WERI-Rb-1 (cell line): ENCODE data around the gene ZBED5.
"Not testable (repeated sequence)": the region's sequence is repeated elsewhere in the genome, so short reads cannot be mapped to it uniquely, and the experiment has no call there.

ENCODE experiments used
- DNase-seq: peaks from one replicate; pipeline ENCODE4 v3.0.0-alpha.2; 2020
- H3K27ac ChIP-seq: fragments of 250-450 bp; sonication (Bioruptor Pico); 2 replicates; pipeline ENCODE4 v1.5.1; 2020; ENCODE audit warnings: mild to moderate bottlenecking, moderate library complexity
- H3K27me3 ChIP-seq: fragments of 250-450 bp; sonication (Bioruptor Pico); 2 replicates; pipeline ENCODE4 v1.5.1; 2021; ENCODE audit warnings: mild to moderate bottlenecking, low read depth, moderate library complexity; ENCODE audit not compliant: insufficient read depth, severe bottlenecking
- H3K36me3 ChIP-seq: fragments of 250-450 bp; sonication (Bioruptor Pico); 2 replicates; pipeline ENCODE4 v1.5.1; 2020; ENCODE audit warnings: mild to moderate bottlenecking, moderate library complexity
- H3K4me3 ChIP-seq: 2 replicates; pipeline ENCODE4 v1.5.1; 2011; ENCODE audit warnings: low read depth, mild to moderate bottlenecking, control low read depth, low read length
- H3K9me3 ChIP-seq: fragments of 250-450 bp; sonication (Bioruptor Pico); 2 replicates; pipeline ENCODE4 v1.5.1; 2021; ENCODE audit warnings: mild to moderate bottlenecking, moderate library complexity; ENCODE audit not compliant: severe bottlenecking
- CTCF ChIP-seq: IDR thresholded peaks from 2 replicates; pipeline ENCODE4 v1.5.1; 2011; ENCODE audit warnings: low read depth, mild to moderate bottlenecking, control low read depth, inconsistent platforms, low read length

The ZBED5 gene

GRCh38 chr11:10893714-10894151, 35.9 kb upstream of the ZBED5 start:
- no peaks in the 10 kb centered on the region for H3K27me3 ChIP-seq
- H3K4me3 ChIP-seq = no peak overlapping the region
- no peak for DNase-seq
- TF ChIP-seq CTCF = no peak
- no peaks in the 10 kb centered on the region for H3K36me3 ChIP-seq
- H3K27ac ChIP-seq = no peak overlapping the region
- H3K9me3 ChIP-seq = peaks cover 7% of the 10 kb centered on the region

GRCh38 chr11:10892250-10892649, 34.4 kb upstream of the ZBED5 start:
- no peaks in the 10 kb centered on the region for H3K36me3 ChIP-seq
- H3K27me3 ChIP-seq = no peaks in the 10 kb centered on the region
- no peak overlapping the region for H3K27ac ChIP-seq
- no peak overlapping the region for H3K4me3 ChIP-seq
- no peak for DNase-seq
- peaks cover 7% of the 10 kb centered on the region for H3K9me3 ChIP-seq
- TF ChIP-seq CTCF = no peak

- H3K4me3 ChIP-seq = no peak overlapping the region
- peaks cover 7% of the 10 kb centered on the region for H3K9me3 ChIP-seq
- no peak for TF ChIP-seq CTCF
- no peak for DNase-seq
- H3K27ac ChIP-seq = no peak overlapping the region
- no peaks in the 10 kb centered on the region for H3K27me3 ChIP-seq
- no peaks in the 10 kb centered on the region for H3K36me3 ChIP-seq
Measured at GRCh38 chr11:10891151-10891720, 33.4 kb upstream of the ZBED5 start.

GRCh38 chr11:10890083-10890482, 32.2 kb upstream of the ZBED5 start:
- H3K36me3 ChIP-seq, DNase-seq, H3K27ac ChIP-seq, H3K4me3 ChIP-seq, H3K9me3 ChIP-seq, H3K27me3 ChIP-seq: not testable (repeated sequence)

- H3K27ac ChIP-seq = no peak overlapping the region
- no peaks in the 10 kb centered on the region for H3K27me3 ChIP-seq
- DNase-seq = no peak
- no peak for TF ChIP-seq CTCF
- H3K4me3 ChIP-seq = no peak overlapping the region
- no peaks in the 10 kb centered on the region for H3K36me3 ChIP-seq
- peaks cover 10% of the 10 kb centered on the region for H3K9me3 ChIP-seq
Measured at GRCh38 chr11:10887307-10887706, 29.5 kb upstream of the ZBED5 start.

GRCh38 chr11:10886652-10887250, 28.9 kb upstream of the ZBED5 start:
- Histone ChIP-seq H3K27ac (no peak overlapping the region), H3K4me3 (no peak overlapping the region), H3K27me3 (no peaks in the 10 kb centered on the region), H3K36me3 (no peaks in the 10 kb centered on the region), H3K9me3 (peaks cover 10% of the 10 kb centered on the region)
- TF ChIP-seq CTCF = no peak
- DNase-seq = no peak
